ENCODE results near the gene C16orf82.

Gene C16orf82

DNA sequence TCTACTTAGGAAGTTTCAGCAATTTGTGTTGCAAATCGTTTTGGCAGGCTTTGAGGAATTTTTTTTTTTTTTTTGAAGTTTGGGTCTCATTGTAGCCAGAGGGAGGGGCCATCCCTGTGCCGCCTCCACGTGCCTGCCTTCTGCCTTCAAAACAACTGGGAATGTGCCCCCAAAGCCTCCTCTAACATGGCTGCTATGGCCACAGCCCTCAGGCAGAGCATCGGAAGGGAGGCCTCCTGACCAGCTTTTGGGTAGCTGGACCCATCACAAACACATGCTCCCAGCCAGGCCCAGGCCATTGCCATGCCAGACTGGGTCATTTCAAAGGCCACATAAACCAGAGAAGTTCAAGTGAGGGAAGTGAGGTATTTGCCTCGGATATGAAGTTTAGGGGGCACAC is 21.5 kb downstream of the C16orf82 start:
- DNase-seq (ENCODE audit: low read depth): no peak

DNA sequence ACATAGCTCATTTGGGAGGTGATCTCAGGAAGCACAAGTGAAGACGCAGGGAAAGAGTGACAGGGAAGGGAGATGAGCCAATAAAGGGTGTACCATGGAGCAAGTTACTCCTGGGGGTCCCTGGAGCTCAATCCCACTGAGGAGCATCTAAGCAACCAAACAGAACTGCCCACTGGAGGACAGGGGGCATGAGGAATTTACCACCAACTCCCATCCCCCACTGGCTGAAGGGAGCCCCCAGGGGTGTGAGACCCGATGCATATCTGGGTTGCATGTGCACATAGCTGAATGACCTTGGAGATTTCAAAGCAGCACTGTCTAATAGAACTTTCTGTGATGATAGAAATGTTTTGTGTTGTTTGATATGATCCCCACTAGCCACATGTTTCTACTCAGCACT is 29.6 kb downstream of the C16orf82 start:
- DNase-seq (ENCODE audit: low read depth): no peak

DNA sequence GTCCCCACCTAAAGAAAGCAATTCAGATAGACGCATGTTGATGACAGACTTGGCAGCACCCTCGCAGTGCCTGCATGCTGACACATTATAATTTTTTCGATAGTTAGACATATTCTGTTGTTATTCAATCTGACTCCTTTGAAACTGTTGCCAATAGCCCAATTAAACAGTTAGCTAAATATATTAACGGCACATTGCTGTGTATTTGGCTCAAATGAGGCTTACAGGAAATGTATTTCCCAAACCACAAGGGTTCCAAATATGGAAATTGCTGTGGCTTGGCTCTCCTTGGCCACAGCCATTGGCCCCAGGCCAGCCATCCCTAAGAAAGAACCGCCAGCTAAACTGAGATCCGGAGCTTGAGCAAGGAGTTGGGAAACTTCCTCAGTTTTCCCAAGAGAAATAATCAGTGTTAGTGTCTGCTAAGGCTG is 31.1 kb downstream of the C16orf82 start:
- DNase-seq (ENCODE audit: low read depth): no peak

DNA sequence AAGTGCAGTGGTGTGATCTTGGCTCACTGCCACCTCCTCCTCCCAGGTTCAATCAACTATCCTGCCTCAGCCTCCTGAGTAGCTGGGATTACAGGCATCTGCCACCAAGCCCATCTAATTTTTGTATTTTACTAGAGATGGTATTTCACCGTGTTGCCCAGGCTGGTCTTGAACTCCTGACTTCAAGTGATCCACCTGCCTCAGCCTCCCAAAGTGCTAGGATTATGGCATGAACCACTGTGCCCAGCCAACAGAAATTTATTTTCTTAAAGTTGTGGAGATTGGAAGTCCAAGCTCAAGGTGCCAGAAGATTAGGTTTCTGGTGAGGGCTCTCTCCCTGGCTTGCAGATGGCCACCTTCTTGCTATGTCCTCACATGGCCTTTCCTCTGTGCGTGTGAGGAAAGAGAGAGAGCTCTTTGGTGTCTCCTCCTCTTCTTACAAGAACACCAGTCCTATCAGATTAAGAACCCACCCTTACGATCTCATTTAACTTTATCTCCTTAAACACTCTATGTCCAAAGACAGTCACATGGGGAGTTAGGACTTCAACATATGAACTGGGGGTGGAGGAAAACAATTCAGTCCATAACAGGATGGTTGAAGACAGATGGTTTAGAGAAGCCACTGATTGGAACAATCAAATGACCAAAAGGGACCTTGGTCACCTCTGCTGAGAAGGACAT is 31.8 kb downstream of the C16orf82 start:
- DNase-seq (ENCODE audit: low read depth): no peak

DNA sequence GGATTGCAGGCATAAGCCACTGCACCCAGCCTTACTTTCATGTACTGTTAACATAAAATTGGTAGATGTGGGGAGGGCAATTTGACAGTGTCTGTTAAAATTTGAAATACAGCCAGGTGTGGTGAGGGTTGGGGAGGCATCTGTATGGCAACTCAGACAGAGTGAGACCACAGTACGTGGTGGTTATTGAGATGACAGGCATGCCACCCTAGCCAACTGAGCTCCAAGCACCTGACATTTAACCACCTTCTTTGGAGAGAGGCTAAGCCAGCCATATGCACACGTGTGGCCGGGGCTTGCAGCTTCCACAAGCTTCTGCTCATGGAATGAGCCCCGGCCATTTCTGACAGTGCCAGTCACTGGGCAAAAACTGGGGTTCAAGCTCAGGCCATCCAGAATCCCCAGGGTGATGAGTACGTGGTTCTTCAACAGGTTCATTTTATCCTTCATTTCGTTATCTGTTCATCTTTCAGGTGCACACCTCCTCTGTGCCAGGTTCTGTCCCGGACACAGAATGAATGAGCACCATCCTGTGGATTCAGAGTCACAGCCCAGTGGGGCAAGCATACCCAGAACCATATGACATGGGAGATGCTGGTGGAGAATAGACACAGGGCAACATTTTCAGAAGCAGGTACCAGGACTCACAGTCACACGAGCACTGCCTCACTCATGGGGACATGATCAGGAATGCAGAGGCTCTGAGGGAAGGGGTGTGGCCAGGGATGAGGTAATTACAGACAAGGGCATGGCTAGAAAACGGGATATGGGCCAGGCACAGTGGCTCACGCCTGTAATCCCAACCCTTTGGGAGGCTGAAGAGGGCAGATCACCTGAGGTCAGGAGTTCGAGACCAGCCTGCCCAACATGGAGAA is 36.2 kb downstream of the C16orf82 start:
- no peak for DNase-seq (ENCODE audit: low read depth)

DNA sequence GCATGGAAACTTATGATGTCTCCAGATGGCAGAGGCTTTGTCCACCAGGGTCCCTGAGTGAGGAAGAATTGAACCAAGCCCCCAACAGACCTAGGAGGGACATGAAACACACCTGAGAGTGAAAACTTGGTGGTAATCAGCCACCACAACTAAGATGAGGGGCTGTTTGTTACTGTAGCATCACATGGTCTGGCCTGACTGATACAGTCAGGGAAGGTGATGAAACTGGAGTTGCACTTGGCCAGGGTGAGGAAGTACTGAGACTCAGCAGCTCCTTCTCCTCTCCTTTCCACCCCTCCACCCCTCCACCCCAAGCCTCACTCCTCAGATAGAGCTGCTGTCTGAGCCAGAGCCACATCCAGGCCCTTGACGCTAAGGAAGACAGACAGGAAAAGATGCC is 37.2 kb downstream of the C16orf82 start:
- no peak for DNase-seq (ENCODE audit: low read depth)

DNA sequence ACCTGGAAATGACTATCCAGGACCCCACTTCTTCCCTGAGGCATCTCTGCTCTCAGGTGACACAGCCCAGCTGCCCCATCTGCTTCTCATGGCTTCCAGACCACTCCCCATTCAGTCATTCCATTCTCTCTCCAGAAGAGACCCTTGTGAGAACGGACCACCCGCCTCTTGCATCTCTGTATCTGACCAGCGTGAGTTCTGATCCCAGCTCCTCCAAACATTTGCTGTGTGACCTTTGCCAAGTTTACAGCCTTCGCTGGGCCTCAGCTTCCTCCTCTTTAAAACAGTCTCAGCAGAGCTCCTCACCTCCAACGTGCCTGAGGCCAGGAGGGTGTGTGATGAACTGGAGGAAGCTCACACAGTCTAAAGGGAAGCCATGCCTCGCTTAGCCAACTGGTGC is 39.6 kb downstream of the C16orf82 start:
- DNase-seq (ENCODE audit: low read depth): no peak

DNA sequence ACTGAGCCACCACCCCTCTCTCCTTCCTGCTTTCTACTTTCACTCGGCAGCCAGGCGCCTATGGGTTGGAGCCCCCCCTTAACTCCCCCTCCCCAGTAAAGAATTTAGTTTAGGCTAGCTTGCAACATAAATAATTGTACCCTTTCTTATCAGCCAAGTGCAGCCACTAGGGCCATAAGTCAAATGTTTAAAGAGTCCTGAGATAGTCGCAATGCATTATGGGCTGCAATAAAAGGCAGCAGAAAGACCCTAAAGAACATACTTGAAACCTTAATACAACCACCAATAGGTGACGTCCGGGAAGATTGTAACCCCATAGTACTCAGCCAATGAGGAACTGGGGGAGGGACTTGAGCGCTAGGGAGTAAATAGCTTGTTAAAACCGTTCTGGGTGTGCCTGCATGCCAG is 40.5 kb downstream of the C16orf82 start:
- DNase-seq (ENCODE audit: low read depth): no peak

DNA sequence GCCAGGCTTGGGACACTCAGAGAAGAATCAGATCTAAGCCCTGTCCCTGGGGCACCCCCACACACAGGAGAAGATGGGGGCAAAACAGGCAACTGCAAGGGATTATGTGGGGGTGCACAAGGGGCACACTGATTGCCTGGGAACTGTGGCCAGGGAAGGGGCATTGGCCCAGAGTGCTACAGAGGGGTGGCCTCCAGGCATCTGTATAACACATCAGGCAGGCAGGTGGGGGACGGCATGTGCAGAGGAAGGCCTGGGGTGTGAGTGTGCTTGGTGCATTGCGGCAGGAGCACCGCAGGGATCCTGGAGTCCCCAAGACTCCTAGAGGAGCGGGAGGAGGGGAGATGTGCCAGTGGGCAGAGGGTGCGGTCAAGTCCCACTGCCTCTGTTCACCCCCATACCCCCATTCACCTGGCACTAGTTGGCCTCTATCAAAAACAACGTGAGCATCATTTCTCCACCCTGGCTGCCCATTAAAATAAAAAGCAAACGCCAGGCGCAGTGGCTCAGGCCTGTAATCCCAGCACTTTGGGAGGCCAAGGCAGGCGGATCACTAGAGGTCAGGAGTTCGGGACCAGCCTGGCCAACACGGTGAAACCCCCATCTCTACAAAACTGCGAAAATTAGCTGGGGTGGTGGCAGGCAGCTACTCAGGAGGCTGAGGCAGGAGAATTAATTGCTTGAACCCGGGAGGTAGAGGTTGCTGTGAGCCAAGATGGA is 41.5 kb downstream of the C16orf82 start:
- no peak for DNase-seq (ENCODE audit: low read depth)

DNA sequence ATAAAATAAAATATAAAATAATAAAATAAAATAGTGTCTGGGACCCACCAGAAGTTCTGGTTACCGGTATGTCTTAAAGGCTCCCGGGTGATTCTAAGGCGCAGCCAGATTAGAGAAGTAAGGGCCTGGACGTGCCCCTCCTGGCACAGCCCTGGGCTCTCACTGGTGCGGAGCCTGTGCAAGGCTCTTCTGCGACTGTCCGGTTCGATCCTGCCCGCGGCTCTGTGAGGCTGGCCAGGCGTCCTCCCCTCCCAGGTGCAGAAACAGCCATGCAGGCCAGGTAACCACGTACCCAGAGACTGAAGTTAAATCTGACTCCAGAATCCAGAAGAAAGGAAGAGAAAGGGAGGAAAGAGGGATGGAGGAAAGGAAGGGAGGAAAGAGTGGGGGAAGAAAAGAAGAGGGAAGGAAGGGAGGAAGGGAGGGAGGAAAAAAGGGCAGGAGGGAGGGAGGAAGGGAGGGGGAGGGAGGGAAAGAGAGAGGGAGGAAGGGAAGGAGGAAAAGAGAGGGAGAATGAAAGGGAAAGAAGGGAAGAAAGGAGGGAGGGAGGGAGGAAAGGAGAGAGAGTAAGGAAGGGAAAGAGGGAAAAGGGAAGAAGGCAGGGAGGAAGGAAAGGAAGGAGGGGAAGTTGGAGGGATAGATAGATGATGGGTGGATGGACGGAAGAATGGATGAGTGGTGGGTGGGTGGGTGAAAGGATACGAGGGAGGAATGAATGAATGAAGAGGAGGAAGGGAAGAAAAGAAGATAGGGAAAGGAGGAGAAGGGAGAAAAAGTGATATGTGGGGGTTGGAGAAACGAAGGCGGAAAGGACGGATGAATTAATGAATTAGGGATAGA is 42.3 kb downstream of the C16orf82 start:
- DNase-seq (ENCODE audit: low read depth): no peak

DNA sequence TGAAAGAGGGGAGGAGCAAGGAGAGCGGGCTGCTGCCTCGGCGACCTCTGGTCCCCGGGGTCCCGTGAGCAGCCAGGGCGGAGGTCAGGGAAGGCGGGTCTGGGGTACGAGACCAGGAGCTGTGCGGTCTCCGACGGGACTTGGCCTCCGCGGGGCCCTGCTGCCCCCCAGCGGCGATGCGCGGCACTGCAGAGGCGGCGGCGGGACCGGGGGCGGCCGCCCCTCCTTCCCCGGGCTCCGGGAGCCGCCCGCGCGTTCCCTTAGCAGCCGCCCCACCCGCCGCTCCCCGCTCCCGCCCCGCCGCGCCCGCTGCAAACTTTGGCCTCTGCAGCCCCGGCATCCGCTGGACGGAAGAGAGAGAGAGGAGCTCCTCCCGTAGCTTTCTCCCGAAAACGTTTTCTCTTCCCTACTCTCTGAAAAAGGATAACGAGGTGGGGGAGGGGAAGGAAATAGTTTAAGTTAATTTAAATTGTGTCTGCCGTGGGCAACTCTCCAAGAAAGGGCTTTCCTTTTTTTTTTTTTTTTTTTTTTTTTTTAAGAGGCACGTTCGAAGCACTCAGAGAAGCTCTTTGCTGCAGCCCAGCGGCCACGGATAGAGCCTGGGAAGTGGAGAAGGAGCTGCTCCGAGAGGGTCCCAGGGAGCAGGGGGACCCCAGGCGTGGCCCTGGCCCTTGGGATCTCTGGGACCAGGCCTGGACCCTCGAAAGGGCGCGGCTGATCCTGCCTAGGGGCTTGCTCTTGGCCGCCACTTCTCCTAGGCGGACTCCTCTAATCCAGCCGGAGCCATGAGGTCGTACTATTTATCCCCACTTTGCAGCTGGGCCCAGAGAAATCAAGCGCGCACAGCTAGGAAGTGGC is 43.2 kb downstream of the C16orf82 start:
- peak; percentile 61 for DNase-seq (ENCODE audit: low read depth)

DNA sequence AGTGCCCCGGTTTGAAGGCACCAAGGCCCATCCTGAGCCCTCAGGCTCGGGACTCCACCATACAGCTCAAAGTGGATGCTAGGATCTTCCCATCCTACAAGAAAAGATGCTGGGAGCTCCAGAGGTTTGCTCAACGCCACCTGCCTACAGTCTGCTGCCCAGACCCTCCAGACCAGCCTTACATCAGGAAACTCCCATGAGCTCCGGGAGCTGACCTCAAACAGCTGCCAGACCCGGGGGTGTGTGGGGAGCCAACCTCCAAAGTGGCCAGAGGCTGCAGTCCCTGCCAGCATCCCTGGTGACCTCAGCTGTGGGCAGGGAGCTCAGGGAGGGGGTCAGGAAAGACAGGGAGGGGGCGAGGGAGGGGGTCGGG is 43.8 kb downstream of the C16orf82 start:
- no peak for DNase-seq (ENCODE audit: low read depth)

DNA sequence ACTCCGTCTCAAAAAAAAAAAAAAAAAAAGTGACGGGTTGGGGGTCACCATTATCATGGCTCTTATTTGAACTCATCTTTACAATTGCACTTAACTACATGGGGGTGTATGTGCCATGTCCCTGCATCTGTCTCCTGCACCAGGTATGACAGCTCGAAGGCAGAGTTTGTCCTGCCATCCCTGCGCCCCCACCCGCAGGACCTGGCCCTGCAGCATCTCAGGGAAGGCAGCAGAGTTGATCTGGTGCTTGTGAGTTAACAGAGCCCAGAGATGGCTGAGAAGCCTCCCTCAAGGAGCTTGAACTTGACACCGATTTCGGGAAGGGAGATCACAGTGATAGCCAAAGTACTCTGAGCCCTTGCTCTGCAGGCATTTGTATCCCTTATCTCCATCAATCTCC is 44.8 kb downstream of the C16orf82 start:
- no peak for DNase-seq (ENCODE audit: low read depth)

DNA sequence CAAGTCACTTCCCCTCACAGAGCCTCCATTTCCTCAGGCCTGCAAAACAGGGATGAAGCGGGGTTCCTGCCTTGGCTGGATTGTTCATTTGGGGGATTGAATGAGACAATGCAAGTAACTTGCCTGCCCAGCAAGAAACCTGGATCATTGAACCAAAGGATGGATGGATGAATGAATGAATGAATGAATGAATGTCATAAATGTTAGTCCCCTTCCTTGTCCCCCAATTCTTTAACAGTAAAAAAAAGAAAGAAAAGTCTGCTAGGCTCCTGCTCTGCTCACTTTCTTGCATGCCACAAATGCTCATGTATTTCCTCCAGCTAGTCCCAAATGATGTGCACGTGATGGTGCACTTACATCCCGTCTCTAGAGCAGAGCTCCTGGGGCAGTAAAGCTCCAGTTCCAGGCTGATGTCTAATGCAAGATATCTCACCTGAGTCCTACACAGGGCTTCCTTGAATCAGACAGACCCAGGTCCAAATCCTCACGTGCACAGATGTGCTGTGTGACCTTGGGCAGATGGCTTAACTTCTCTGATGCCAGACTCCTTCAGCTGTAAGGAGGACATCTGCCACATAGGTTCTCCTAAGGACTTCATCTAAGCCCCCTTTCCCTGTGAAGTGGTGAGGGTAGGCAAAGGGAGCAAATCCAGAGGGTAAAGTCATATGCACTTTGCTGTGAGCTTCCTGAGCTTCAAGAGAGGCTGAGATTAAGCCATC is 45.5 kb downstream of the C16orf82 start:
- no peak for DNase-seq (ENCODE audit: low read depth)

DNA sequence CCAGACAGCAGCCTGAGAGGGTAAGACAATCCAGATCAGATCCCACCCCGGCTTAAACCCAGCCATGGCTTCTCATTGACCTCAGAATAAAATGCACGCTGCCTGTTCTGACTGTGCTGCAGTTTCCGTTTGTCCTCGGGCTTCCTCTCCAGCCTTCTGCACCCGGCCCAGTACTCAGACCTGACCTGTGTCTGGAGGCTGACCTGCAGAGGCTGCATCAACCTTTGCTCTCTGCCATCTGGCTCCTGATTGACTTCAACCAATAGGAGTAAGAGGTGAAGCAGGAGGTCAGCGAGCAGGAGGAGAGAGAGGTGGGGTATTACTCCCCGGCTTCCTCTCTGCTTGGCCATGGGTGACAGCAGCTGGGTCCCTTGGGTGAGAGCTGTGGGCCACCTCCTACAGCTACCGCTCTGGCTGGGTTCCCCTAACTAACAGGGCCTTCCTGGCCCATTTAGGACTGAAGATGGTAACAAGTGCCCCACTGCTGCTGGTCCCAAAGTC is 46.7 kb downstream of the C16orf82 start:
- no peak for DNase-seq (ENCODE audit: low read depth)

DNA sequence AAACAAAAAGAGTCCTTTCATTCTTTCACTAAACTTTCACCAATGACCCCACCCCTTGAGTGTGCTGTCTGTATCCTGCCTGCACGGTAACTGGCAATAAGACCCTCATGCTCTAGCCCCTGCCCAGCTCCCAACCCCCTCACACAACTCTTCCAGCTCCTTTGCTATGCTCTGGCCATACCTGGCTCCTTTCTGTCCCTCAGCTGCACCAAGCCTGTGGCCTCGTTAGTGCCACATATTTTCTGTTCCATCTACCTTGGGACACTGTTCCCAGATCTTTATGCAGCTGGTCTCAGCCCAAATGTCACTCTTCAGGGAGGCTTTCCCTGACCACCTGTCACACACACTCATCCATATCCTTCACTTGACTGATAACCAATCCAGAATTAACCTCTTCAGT is 47.3 kb downstream of the C16orf82 start:
- DNase-seq (ENCODE audit: low read depth): no peak

DNA sequence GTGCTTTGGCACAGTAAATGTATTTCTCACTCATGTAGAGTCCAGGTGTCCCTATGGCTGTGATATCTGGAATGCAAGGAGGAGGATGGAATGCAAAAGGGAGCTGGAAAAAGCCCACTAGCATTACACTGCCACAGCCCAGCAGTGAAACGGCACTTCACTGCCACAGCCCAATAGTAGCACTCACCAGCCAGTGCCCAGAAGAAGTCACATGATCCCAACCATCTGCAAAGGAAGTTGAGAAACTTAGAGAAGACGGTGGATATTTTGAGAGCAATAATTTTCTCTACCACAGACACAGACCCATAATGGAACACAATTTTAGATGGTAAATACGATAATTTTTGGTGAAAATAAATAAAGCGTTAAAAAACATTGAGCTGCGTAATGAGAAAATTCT is 51.8 kb downstream of the C16orf82 start:
- DNase-seq (ENCODE audit: low read depth): no peak
